Measurements from ENCODE around the gene GRK5. TPM values are rescaled to one million over a fixed set of nuclear protein-coding genes. Genes with fewer than 3 reads are reported as not detected.

Gene GRK5
- total and polyA plus RNA-seq, 9 of the 15 experiments (the other 6 are each of a cell fraction or from before 2014, with no cell fraction given): 0.46 to 0.83 (median 0.67) TPM; not detected in 2

GRCh38 chr10:119183664-119184412 lies 23.5 kb upstream of the GRK5 start (continued):
- TF ChIP-seq ATF7 (IDR thresholded peaks at IDR 0.05): peak; percentile 84

- ChIA-PET CTCF (ENCODE audit: low intra/inter-chr PET ratio) (no interaction called here), POLR2A (interaction anchor here (0.6 to 1.3 kb wide), 6 partner anchors 10 to 210 kb away, joined by 3 to 4 read pairs (median 3); partner anchors contain the start of gene PRDX3)
- Histone ChIP-seq H3K4me2 (ENCODE audit: insufficient read depth, low read length) (peak overlapping the region; percentile 25; the same call in 1 of the 2 replicates), H3K27me3 (ENCODE audit: control insufficient read depth in 2 of 2, insufficient read depth in 2 of 2, low read length in 2 of 2) (no peaks in the 10 kb centered on the region), H3K9me3 (replicated peaks; ENCODE audit: control insufficient read depth, insufficient read depth, low read depth, low read length) (no peaks in the 10 kb centered on the region), H3K27ac (ENCODE audit: extremely low read depth, low read depth, low read length) (peak overlapping the region; percentile 65), H3K36me3 (ENCODE audit: control insufficient read depth, insufficient read depth, low read length) (no peaks in the 10 kb centered on the region), H3K9ac (ENCODE audit: insufficient read depth in 1 of 2, low read depth in 2 of 2, low read length in 2 of 2) (0 out of 4 replicates have a peak overlapping the region, but pooled peaks of 1 of the 2 experiments have one; percentile 30), H3K4me3 (no peak overlapping the region), H3K79me2 (ENCODE audit: control insufficient read depth, insufficient read depth, low read length) (no peaks in the 10 kb centered on the region), H4K20me1 (replicated peaks; ENCODE audit: control insufficient read depth, insufficient read depth, low read length) (no peaks in the 10 kb centered on the region), H3K9me1 (ENCODE audit: control insufficient read depth, insufficient read depth, low read length) (no peaks in the 10 kb centered on the region), H2AFZ (ENCODE audit: low read depth, low read length) (peak overlapping the region; percentile 87), H3K4me1 (replicated peaks in 1 of 2; ENCODE audit: control insufficient read depth in 2 of 2, insufficient read depth in 2 of 2, low read length in 2 of 2) (peaks cover 0 to 20% of the 10 kb centered on the region in 2 experiments; a peak in 4 of 5 replicates)
- no TSS peak for BruUV-seq (replicated peaks)
- FAIRE-seq: peak; percentile 83
- intact Hi-C loops (cut with micrococcal nuclease) (no loop called here), in situ Hi-C loops (cut with MboI) (no loop called here)
- 3% methylated on average over 3 of the region's 3 CpGs for WGBS (ENCODE audit: insufficient coverage, low coverage, missing lambda C conversion rate)
- peak in 2 of 4 experiments; percentile 35 to 60 for DNase-seq (ENCODE audit: extremely low read depth in 1 of 4, low spot score in 3 of 4)
- peak; percentile 56 for ATAC-seq
- TF ChIP-seq DPF2 (IDR thresholded peaks at IDR 0.05): 0 out of 2 replicates have a peak, but pooled peaks have one; percentile 15
- no peak for TF ChIP-seq ZNF696 (CRISPR knock-in tag; conservative IDR thresholded peaks at IDR 0.05)
- TF ChIP-seq ELK3 (CRISPR knock-in tag; IDR thresholded peaks at IDR 0.05): no peak
- TF ChIP-seq ZNF239 (CRISPR knock-in tag; IDR thresholded peaks at IDR 0.05): peak; percentile 50; the same call in 1 of the 2 replicates
- TF ChIP-seq ZNF592 (IDR thresholded peaks at IDR 0.05): peak; percentile 69
- no peak for TF ChIP-seq ZNF232 (CRISPR knock-in tag; IDR thresholded peaks at IDR 0.05)
- 0 out of 2 replicates have a peak, but pooled peaks have one; percentile 35 for TF ChIP-seq CREM (IDR thresholded peaks at IDR 0.05; ENCODE audit: low read depth)
- no peak for TF ChIP-seq POLR2A (conservative IDR thresholded peaks at IDR 0.05)
- no peak for TF ChIP-seq BMI1 (IDR thresholded peaks at IDR 0.05; ENCODE audit: low read length)
- peak; percentile 49 for TF ChIP-seq L3MBTL2 (IDR thresholded peaks at IDR 0.05)
- no peak for TF ChIP-seq ZNF280B (CRISPR knock-in tag; IDR thresholded peaks at IDR 0.05)
- no peak for TF ChIP-seq ZNF175 (CRISPR knock-in tag; IDR thresholded peaks at IDR 0.05; ENCODE audit: low read depth)
These were observed 17.5 kb upstream of the GRK5 start for GRCh38 chr10:119189811-119190282.

Data from K562 (cell line).